Nephron progenitor cell (in vitro differentiated cells): ENCODE measurements around the gene ADIPOR1.
"Not testable (repeated sequence)": the region's sequence is repeated elsewhere in the genome, so short reads cannot be mapped to it uniquely, and the experiment has no call there.

Experiments used
- DNase-seq: peaks from one replicate; pipeline ENCODE4 v3.0.0; 2021
- H3K27ac Mint-ChIP-seq: 2 replicates; pipeline ENCODE4 v1.8.0; 2021; ENCODE audit warnings: mild to moderate bottlenecking, moderate library complexity, mixed read lengths
- H3K27me3 Mint-ChIP-seq: 2 replicates; pipeline ENCODE4 v1.8.0; 2021; ENCODE audit warnings: mild to moderate bottlenecking, low read depth, mixed read lengths; ENCODE audit not compliant: poor library complexity
- H3K36me3 Mint-ChIP-seq: 2 replicates; pipeline ENCODE4 v1.8.0; 2021; ENCODE audit warnings: low read depth, mixed read lengths
- H3K4me1 Mint-ChIP-seq: 2 replicates; pipeline ENCODE4 v1.8.0; 2021; ENCODE audit warnings: mixed read lengths
- H3K4me3 Mint-ChIP-seq: 2 replicates; pipeline ENCODE4 v1.8.0; 2021; ENCODE audit warnings: mild to moderate bottlenecking, moderate library complexity, mixed read lengths
- H3K9me3 Mint-ChIP-seq: 2 replicates; pipeline ENCODE4 v1.8.0; 2021; ENCODE audit warnings: mild to moderate bottlenecking, moderate library complexity, mixed read lengths
- TF ChIP-seq, protein P1 (sequence below): fragments of 200-600 bp; sonication (generic); IDR thresholded peaks from 2 replicates; pipeline ENCODE4 v1.5.0; 2021; ENCODE audit warnings: antibody characterized with exemption

ADIPOR1 gene, protein sequence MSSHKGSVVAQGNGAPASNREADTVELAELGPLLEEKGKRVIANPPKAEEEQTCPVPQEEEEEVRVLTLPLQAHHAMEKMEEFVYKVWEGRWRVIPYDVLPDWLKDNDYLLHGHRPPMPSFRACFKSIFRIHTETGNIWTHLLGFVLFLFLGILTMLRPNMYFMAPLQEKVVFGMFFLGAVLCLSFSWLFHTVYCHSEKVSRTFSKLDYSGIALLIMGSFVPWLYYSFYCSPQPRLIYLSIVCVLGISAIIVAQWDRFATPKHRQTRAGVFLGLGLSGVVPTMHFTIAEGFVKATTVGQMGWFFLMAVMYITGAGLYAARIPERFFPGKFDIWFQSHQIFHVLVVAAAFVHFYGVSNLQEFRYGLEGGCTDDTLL

DNA sequence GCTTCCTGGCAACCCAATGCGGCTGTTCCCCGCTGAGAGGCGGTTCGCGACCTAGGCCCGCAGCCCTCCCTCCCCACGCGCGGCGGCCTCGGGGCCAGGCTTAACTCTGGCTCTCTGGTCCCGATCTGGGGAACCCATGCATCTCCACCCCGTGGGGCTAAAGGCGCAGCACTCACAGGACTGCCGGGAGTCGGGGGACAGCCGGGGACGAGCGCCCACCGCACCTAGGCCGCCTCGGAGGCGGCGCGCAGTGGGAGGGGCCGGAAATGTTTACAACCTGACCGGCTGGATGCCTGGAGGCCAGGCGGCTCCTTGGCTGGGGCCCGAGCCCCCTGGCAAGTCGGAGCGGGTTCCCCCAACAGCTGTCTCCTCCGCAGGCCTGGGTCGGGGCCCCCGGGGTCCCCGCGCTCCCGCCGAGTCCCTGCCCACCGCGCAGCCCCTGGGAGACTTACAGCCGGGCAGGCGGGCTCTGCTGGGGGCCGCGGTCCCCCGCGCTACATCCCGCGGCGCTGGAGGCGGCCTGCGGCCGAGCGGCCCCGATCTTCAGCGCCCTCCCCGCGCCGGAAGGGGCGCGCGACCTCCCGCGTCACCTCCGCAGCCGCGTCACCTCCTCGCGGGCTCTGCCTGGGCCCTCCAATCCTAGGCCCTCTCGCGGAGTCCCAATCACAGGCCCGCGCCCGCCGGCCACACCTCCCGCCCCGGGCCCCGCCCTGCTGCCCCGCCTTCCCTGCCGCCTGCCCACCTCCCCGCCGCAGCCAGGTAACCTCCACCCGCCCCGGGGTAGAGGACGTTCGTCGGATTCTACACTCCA, at the start of gene ADIPOR1:
TSS of gene ADIPOR1 (minus strand) at position 580 of the 811 bp plus-strand sequence. CDS start 7,242 bp downstream, outside the sequence.
- Mint-ChIP-seq H3K27ac (no peak within 1 kb of the TSS), H3K4me3 (peak within 1 kb of the TSS; percentile 93), H3K4me1 (peaks cover 33% of the 10 kb centered on the region), H3K36me3 (peaks cover 4% of the 10 kb centered on the region), H3K9me3 (no peaks in the 10 kb centered on the region), H3K27me3 (peaks cover 6% of the 10 kb centered on the region)
- DNase-seq, result peak; percentile 91
- TF ChIP-seq, protein P1, sequence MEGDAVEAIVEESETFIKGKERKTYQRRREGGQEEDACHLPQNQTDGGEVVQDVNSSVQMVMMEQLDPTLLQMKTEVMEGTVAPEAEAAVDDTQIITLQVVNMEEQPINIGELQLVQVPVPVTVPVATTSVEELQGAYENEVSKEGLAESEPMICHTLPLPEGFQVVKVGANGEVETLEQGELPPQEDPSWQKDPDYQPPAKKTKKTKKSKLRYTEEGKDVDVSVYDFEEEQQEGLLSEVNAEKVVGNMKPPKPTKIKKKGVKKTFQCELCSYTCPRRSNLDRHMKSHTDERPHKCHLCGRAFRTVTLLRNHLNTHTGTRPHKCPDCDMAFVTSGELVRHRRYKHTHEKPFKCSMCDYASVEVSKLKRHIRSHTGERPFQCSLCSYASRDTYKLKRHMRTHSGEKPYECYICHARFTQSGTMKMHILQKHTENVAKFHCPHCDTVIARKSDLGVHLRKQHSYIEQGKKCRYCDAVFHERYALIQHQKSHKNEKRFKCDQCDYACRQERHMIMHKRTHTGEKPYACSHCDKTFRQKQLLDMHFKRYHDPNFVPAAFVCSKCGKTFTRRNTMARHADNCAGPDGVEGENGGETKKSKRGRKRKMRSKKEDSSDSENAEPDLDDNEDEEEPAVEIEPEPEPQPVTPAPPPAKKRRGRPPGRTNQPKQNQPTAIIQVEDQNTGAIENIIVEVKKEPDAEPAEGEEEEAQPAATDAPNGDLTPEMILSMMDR, result no peak

DNA sequence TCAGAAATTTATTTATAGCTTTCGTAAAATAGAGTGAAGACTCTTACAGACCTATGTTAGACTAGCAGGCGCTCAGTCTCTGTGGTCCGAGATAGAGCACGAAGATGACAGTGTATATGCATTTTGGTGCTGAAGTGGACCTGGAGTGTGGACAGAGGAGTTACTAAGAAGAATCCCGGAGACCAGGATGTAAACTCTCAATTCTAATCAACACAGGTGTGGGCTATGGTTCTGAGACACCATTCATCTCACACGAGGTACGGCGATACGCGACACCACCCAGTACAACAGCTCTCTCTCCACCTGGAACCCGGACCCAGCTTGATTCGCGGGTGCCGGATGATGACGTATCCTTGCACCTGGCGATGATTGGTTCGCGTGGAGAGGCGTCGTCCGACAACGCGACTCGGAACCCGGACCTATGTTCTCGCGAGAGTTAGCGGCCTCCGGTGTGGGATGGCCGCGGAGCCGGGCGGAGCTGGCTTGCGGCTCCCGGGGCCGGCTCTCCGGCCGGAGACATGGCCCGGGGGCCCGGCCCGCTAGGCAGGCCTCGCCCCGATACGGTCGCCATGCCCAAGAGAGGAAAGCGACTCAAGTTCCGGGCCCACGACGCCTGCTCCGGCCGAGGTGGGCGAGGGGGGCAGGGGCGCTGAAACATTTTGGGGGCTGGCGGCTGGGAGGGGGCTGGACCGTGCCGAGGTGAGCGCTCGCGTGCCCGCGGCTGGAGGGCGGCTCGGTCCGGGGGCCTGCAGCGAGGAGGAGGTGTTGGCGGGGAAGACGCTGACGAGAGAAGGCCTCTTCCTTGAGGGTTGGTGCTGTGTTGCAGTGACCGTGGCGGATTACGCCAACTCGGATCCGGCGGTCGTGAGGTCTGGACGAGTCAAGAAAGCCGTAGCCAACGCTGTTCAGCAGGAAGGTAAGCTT, 49.1 kb upstream of the ADIPOR1 start, which contains the start of gene TMEM183A:
TSS of gene TMEM183A (plus strand) at position 427 of the 924 bp plus-strand sequence. CDS start at position 519, 92 bp downstream.
- Mint-ChIP-seq H3K4me3 (peak within 1 kb of the TSS; percentile 96), H3K27ac (peak within 1 kb of the TSS; percentile 99), H3K4me1 (peaks cover 36% of the 10 kb centered on the region), H3K9me3 (peaks cover 5% of the 10 kb centered on the region), H3K36me3 (peaks cover 33% of the 10 kb centered on the region), H3K27me3 (no peaks in the 10 kb centered on the region)
- TF ChIP-seq, protein P1, result no peak
- peak; percentile 93 for DNase-seq

DNA sequence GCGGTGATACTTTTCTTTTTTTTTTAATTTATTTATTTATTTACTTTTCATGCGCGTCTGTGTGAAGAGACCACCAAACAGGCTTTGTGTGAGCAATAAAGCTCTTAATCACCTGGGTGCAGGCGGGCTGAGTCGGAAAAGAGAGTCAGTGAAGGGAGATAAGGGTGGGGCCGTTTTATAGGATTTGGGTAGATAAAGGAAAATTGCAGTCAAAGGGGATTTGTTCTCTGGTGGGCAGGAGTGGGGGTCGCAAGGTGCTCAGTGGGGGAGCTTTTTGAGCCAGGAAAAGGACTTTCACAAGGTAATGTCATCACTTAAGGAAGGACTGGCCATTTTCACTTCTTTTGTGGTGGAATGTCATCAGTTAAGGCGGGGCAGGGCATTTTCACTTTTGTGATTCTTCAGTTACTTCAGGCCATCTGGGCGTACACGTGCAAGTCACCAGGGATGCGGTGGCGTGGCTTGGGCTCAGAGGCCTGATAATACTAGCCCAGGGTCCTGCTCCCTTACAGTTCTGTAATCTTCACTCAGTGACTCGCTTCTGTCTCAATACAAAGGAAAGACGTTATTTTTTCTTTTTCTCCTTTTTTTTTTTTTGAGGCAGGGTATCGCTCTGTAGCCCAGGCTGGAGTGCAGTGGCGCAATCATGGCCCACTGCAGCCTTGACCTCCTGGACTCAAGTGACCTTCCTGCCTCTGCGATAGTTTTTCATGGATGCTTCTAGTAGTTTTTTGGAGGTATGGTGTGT, 47.5 kb upstream of the ADIPOR1 start:
- Mint-ChIP-seq H3K4me1 (peaks cover 42% of the 10 kb centered on the region), H3K4me3 (peak overlapping the region; percentile 96), H3K27ac (peak overlapping the region; percentile 99), H3K36me3 (peaks cover 17% of the 10 kb centered on the region)
- not testable (repeated sequence) for H3K9me3 Mint-ChIP-seq, DNase-seq, H3K27me3 Mint-ChIP-seq

DNA sequence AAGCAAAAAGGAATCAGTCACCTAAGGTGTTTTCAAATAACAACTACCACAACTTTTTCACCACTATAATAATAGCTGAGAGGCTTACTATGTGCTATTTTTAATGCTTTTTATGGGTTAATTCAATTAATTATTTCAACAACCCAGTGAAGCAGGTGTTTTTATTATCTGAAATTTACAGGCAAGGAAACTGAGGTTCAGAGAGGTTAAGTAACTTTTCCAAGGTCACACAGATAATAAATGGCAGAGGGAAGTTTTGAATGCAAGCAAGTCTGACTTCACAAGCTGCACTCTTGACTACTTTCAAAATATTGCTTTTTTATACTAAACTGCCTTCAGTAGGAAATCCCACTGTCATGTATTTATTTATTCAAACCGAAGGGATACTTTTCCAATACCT, 44.8 kb upstream of the ADIPOR1 start:
- H3K4me3 Mint-ChIP-seq, result no peak overlapping the region
- TF ChIP-seq, protein P1, result no peak
- H3K4me1 Mint-ChIP-seq, result peaks cover 31% of the 10 kb centered on the region
- H3K27me3 Mint-ChIP-seq, result peaks cover 4% of the 10 kb centered on the region
- H3K9me3 Mint-ChIP-seq, result no peaks in the 10 kb centered on the region
- no peak overlapping the region for H3K27ac Mint-ChIP-seq
- H3K36me3 Mint-ChIP-seq, result no peaks in the 10 kb centered on the region
- DNase-seq, result no peak

DNA sequence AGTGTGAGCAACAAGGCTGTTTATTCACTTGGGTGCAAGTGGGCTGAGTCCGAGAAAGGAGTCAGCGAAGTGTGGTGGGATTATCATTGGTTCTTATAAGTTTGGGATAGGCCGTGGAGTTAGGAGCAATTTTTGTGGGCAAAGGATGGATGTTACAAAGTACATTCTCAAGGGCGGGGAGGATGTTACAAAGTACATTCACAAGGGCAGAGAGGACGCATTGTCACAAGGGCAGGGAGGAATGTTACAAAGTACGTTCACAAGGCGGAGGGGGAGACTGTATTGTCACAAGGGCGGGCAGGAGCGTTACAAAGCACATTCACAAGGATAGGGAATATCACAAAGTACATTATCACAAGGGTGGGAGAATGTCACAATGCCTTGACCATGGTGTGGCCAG, 43.9 kb upstream of the ADIPOR1 start:
- Mint-ChIP-seq H3K4me1 (peaks cover 25% of the 10 kb centered on the region), H3K9me3 (no peaks in the 10 kb centered on the region), H3K36me3 (no peaks in the 10 kb centered on the region), H3K4me3 (no peak overlapping the region), H3K27ac (peak overlapping the region; percentile 19), H3K27me3 (peaks cover 14% of the 10 kb centered on the region)
- TF ChIP-seq, protein P1, result no peak
- DNase-seq, result no peak
